Epithelial cell of alveolus of lung (primary cell): Measurements from ENCODE around the gene PPP4R3C. TPM values are rescaled to one million over a fixed set of nuclear protein-coding genes. Genes with fewer than 3 reads are reported as not detected.

Source experiments
- total RNA-seq: library from RNA; depleted of rRNA; stranded (reverse); fragments of >200 nt; gene quantifications from 2 replicates; pipeline ENCODE4 v1.2.1, GENCODE V29; 2015

The PPP4R3C gene
- not detected in 2 replicates for total RNA-seq

GRCh38 chrX:27463187-27463586 is at the start of gene PPP4R3C:
Gene PPP4R3C, minus strand, starts transcription at chrX:27463341. Its CDS starts 45 bp downstream, at chrX:27463296.

Other genes starting within 250 kb of the PPP4R3C start
- not detected in 2 replicates for gene DCAF8L2, start 127.0 kb upstream of the PPP4R3C start, total RNA-seq